Thoracic aorta (tissue), 2 donors: ENCODE data around the gene CARD19. TPM values are rescaled to one million over a fixed set of nuclear protein-coding genes. Genes with fewer than 3 reads are reported as not detected.

Experiments
- ATAC-seq: fragments of 150-250 bp; one replicate; pipeline ENCODE4 v1.8.0; 2017; ENCODE audit warnings: low read depth; ENCODE audit not compliant: insufficient number of reproducible peaks, low FRiP score
- DNase-seq: peaks from one replicate; pipeline ENCODE4 v3.0.0-alpha.2; 2020; ENCODE audit warnings: low spot score
- H3K27ac ChIP-seq, 2 donors: fragments of 200-600 bp; sonication (generic); 1 replicate in 1 of 2; 2 replicates in 1 of 2; pipeline ENCODE4 v1.5.1; 2016; ENCODE audit warnings: mild to moderate bottlenecking in 2 of 2, moderate library complexity in 2 of 2
- H3K27me3 ChIP-seq: fragments of 200-600 bp; sonication (generic); replicated peaks from 2 replicates; pipeline ENCODE4 v1.6.0; 2016; ENCODE audit warnings: mild to moderate bottlenecking; ENCODE audit not compliant: insufficient read depth
- H3K36me3 ChIP-seq: fragments of 200-600 bp; sonication (generic); one replicate; pipeline ENCODE4 v1.5.1; 2016
- H3K4me1 ChIP-seq, 2 donors: fragments of 200-600 bp; sonication (generic); 1 replicate in 1 of 2; 2 replicates in 1 of 2; pipeline versions ENCODE4 v1.5.1 to v1.6.0; 2016; ENCODE audit warnings: low read depth in 2 of 2, mild to moderate bottlenecking in 1 of 2; ENCODE audit not compliant: control insufficient read depth in 1 of 2
- H3K4me3 ChIP-seq: fragments of 200-600 bp; sonication (generic); 2 replicates; pipeline ENCODE4 v1.5.1; 2016; ENCODE audit warnings: mild to moderate bottlenecking
- H3K9me3 ChIP-seq: fragments of 200-600 bp; sonication (generic); 2 replicates; pipeline ENCODE4 v1.5.1; 2016
- total RNA-seq, 2 donors: library from RNA; depleted of rRNA; stranded (reverse); fragments of >200 nt; gene quantifications; one replicate each; pipeline versions ENCODE4 v1.1.0 to v1.2.3, GENCODE V29; 2016
- TF ChIP-seq, protein P1 (sequence below): fragments of 200-600 bp; sonication (generic); IDR thresholded peaks from one replicate; pipeline ENCODE4 v1.5.1; 2019; ENCODE audit warnings: antibody characterized with exemption

Gene CARD19
- total RNA-seq, 2 donors from 2014 or later = 46.3 to 103 TPM

GRCh38 chr9:93080406-93080805, 15.6 kb upstream of the CARD19 start:
- DNase-seq = no peak
- no peak overlapping the region for H3K4me3 ChIP-seq
- no peaks in the 10 kb centered on the region for H3K36me3 ChIP-seq
- H3K27me3 ChIP-seq = no peaks in the 10 kb centered on the region
- no peak for ATAC-seq
- no peaks in the 10 kb centered on the region for H3K9me3 ChIP-seq
- no peaks in the 10 kb centered on the region for H3K4me1 ChIP-seq
- TF ChIP-seq, protein P1, sequence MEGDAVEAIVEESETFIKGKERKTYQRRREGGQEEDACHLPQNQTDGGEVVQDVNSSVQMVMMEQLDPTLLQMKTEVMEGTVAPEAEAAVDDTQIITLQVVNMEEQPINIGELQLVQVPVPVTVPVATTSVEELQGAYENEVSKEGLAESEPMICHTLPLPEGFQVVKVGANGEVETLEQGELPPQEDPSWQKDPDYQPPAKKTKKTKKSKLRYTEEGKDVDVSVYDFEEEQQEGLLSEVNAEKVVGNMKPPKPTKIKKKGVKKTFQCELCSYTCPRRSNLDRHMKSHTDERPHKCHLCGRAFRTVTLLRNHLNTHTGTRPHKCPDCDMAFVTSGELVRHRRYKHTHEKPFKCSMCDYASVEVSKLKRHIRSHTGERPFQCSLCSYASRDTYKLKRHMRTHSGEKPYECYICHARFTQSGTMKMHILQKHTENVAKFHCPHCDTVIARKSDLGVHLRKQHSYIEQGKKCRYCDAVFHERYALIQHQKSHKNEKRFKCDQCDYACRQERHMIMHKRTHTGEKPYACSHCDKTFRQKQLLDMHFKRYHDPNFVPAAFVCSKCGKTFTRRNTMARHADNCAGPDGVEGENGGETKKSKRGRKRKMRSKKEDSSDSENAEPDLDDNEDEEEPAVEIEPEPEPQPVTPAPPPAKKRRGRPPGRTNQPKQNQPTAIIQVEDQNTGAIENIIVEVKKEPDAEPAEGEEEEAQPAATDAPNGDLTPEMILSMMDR = no peak
- no peak overlapping the region for H3K27ac ChIP-seq

DNA sequence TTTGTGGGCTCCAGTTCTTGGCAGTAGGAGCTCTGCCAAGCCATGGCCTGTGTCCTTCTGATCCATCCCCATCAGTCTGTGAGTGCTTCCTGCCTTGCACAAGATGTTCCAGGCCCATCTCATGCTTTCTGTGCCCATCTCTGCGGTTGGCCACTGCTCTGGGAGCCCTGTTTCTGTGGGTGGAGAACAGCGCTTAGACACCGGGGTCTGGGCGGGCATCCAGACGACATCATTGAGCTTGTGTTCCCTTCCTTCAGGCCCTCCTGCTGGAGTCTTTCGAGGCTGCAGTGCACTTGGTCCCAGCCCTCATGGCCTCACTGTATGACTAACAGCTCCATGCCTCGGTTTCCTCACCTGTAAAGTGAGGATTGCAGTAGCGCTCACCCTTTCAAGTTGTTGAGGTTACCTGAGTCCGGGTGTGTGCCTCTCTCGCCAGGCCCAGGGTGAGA, 14.9 kb upstream of the CARD19 start:
- Histone ChIP-seq H3K36me3 (no peaks in the 10 kb centered on the region), H3K27ac (no peak overlapping the region), H3K4me1 (no peaks in the 10 kb centered on the region), H3K27me3 (no peaks in the 10 kb centered on the region), H3K4me3 (no peak overlapping the region), H3K9me3 (no peaks in the 10 kb centered on the region)
- ATAC-seq (no peak), DNase-seq (no peak)
- TF ChIP-seq, protein P1 = no peak

DNA sequence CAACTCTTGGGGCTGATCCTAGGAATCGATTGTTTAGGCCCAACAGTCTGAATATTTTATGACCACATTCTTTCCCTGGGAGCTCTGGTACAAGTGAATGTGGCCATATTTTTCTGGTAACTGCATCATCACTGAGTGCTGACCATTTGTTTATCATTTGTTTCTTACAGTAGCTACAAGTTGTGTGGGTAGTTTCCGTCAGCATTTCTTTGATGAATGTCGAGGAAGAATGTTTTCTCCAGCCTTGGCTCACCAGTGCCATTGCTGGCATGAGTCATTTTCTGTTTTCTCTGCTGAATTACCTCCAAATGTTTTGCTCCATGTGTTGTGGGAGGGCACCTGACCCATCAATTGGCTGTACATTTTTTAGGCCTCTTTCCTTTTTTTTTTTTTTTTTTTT, 14.1 kb upstream of the CARD19 start:
- Histone ChIP-seq H3K4me3 (no peak overlapping the region), H3K9me3 (no peaks in the 10 kb centered on the region), H3K27me3 (no peaks in the 10 kb centered on the region), H3K36me3 (no peaks in the 10 kb centered on the region), H3K27ac (no peak overlapping the region), H3K4me1 (no peaks in the 10 kb centered on the region)
- DNase-seq (no peak), ATAC-seq (no peak)
- TF ChIP-seq, protein P1 = no peak

- Histone ChIP-seq H3K27ac (no peak overlapping the region), H3K27me3 (no peaks in the 10 kb centered on the region), H3K4me3 (no peak overlapping the region), H3K4me1 (no peaks in the 10 kb centered on the region), H3K9me3 (no peaks in the 10 kb centered on the region), H3K36me3 (no peaks in the 10 kb centered on the region)
- TF ChIP-seq, protein P1 = no peak
- DNase-seq (no peak), ATAC-seq (no peak)
These were observed 13.1 kb upstream of the CARD19 start for GRCh38 chr9:93082841-93083411.

GRCh38 chr9:93083592-93084470, 12.2 kb upstream of the CARD19 start:
- Histone ChIP-seq H3K9me3 (no peaks in the 10 kb centered on the region), H3K4me3 (no peak overlapping the region), H3K27ac (no peak overlapping the region), H3K4me1 (no peaks in the 10 kb centered on the region), H3K27me3 (no peaks in the 10 kb centered on the region), H3K36me3 (no peaks in the 10 kb centered on the region)
- no peak for DNase-seq
- ATAC-seq = no peak
- TF ChIP-seq, protein P1 = no peak
